LoVo (cell line): ENCODE data around the gene ZMYND19.
"Not testable (repeated sequence)": the region's sequence is repeated elsewhere in the genome, so short reads cannot be mapped to it uniquely, and the experiment has no call there.

Experiments
- DNase-seq: peaks from one replicate; pipeline ENCODE4 v3.0.0-alpha.2; 2016; ENCODE audit warnings: low spot score

The ZMYND19 gene

GRCh38 chr9:137586854-137587253 lies 3.5 kb downstream of the ZMYND19 start:
- DNase-seq, result no peak

GRCh38 chr9:137583957-137584356 lies 6.4 kb downstream of the ZMYND19 start:
- DNase-seq, result no peak

DNA sequence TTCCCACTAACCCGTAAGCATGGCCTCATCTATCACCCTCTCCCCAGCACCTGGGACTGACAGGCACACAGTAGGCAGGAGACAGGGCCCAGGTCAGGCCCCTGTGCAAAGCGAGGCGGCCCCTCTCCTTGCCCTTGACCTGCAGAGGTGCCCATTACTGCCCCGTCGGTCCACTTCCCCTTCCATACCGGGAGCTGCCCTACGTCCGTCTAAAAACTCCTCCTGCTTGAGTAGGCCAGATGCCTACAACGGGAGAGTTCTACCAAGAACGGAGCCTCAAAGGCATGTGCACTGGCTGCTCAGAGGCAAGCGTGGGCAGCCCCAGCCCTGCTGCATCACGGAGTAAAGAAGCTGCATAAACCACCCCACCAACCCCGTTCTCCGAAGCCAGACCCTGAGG lies 7.0 kb downstream of the ZMYND19 start:
- no peak for DNase-seq

DNA sequence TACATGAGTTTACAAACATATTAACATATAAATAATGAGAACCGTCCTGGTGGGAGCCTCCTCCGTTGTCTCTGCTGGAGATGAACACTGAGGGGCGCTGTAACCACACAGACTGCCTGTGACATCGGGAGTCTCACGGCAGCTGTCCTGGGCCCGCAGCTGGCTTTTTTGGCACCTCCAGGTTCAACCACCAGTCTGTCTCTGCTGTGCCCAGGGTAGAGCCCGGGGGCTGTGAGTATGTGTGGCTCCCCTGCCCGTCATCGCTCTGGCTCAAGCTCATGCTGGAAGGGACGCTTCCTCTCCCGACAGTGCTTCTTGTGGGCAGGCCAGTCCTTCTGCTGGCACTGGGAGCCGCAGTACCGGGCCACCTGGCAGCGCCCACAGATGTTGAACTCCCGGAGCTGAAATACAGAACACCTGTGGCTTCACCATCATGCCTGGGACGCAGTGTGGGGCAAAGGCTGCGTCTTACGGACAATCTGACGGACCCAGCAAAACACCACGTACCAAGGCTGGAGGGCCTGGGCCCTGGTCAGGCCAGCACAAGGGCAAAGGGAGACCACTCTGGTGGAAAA lies 7.9 kb downstream of the ZMYND19 start:
- DNase-seq, result no peak

- DNase-seq, result no peak
These were observed 8.7 kb downstream of the ZMYND19 start for GRCh38 chr9:137581361-137582285.

- DNase-seq, result no peak
These were observed 9.4 kb downstream of the ZMYND19 start for GRCh38 chr9:137580954-137581322.

- no peak for DNase-seq
These were observed 9.9 kb downstream of the ZMYND19 start for GRCh38 chr9:137580209-137580953.

GRCh38 chr9:137579259-137579604 lies 11.1 kb downstream of the ZMYND19 start:
- DNase-seq, result no peak

DNA sequence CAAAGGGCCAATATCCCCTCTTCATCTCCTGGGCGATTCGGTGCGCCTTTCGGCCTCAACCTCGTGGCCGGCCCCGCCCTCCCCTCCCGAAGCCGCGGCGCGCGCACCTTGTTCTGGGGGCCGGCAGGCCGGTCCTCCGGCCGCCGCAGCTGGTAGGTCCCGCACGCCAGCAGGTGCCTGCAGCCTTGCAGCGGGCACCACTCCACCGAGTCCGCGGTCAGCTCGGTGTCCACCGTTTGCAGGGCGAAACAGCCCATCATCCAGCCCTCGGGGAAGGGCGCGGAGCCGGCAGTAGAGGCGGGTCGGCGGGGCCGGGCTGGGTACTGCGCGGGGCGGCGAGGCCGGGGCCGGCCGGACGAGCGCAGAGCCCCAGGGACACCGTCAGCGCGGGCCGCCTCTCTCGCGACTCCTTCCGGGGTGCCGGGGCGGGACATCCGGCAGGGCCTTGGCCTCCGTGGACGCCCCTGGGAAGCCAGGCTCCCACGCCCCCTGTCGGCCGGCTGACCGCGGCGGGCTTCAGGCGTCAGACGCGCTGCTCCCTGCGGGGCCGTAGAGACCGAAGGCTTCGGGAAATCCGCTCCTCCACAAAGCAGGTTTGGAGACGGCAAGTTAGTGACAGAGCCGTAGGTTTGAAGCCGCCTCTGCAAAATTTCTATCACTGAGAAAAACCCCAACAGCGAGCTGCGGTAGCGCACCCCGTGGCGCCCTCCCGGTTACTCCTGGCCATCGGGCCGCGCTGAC lies 11.6 kb downstream of the ZMYND19 start, which contains the start of gene DPH7:
DPH7 (minus strand) TSS at position 408 of the 741 bp plus-strand sequence; CDS start at position 260, 148 bp downstream.
- DNase-seq, result peak; percentile 96

DNA sequence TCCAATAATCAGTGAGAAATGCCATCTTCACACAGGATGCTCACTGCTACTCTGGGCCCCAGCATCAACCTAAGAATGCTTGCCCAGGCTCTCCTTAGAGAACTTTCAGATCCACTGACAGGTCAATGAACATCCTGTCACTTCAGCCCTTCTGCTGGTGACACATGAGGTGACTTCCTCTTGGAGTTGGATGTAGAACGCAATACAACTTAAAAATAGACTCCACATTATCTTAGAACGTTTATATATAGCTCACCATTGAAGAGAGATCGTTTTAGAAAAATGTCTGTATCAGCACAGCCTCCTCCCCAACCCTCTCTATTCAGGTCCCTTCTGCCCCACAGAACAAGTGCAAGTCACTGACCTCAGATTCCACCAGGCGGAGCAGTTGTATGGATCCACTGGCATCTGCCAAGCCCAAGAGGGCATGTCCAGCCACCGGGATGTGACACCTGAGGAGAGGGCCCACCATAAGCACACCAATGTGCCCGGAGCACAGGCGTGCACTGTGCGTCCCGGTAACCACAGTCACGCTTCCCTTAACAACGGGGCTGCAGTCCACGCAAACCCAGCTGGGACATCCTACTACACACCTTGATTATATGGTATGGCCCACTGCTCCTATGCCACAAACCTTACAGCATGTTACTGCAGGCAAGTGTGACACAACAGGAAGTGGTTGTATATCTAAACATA lies 14.4 kb downstream of the ZMYND19 start:
- DNase-seq, result no peak

DNA sequence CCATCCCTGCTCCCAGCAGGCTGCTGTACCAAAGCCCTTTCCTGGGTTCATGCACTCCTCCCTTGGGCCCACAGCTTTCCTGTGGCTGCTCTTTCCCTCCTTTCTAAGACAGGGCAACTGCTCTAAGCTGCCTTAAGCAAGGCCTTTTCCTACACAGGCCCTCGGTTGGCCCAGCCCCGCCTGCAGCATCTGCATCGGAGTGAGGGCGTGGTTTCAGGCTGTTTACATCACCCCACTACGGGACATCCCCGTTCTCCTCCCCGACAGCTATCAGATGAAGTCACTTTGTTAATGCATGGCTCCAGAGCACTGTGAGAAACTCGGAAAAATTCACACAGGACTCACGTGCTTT lies 15.0 kb downstream of the ZMYND19 start:
- no peak for DNase-seq

GRCh38 chr9:137574192-137574591 lies 16.1 kb downstream of the ZMYND19 start:
- no peak for DNase-seq

DNA sequence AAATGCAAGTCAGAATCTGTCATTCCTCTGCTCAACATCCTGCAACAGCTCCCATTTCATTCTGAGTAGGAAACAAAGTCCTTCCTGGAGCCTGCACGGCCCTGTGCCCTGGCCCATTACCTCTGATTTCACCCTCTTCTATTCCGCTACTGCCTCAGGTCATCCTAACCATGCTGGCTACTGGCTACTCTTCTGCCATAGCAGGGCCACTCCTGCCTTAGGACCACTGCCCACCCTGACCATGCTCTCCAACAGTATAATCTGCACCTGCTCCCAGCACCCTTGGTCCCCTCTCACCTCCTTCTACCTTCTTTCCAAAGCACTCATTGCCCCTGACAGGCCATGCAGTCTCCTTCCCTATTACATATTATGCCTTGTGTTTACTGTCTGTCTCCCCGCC lies 19.7 kb downstream of the ZMYND19 start:
- no peak for DNase-seq

GRCh38 chr9:137569609-137570203 lies 20.6 kb downstream of the ZMYND19 start:
- no peak for DNase-seq

- not testable (repeated sequence) for DNase-seq
These were observed 21.9 kb downstream of the ZMYND19 start for GRCh38 chr9:137568445-137568844.

DNA sequence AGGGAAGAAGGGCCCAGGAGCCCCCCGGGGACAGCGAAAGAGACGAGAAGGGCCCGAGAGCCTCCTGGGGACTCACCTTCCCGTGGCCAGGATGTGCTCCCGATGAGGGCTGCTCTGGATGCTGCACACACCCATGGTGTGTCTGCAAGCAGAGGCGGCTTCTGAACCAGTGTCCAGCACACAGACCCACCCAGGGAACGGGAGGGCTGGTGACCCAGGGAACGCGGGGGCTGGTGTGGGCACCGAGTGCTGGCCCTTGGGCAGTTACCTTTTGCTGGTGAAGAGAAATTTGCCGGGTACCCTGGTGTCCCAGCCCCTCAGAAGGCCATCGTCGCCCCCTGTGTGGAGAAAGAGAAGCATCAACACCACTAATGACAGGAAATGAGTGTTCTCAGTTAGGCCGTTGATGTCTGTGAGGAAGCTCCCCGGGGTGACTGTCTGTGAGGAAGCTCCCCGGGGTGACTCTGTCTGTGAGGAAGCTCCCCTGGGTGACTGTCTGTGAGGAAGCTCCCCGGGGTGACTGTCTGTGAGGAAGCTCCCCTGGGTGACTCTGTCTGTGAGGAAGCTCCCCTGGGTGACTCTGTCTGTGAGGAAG lies 25.4 kb downstream of the ZMYND19 start:
- no peak for DNase-seq

- DNase-seq, result no peak
These were observed 26.2 kb downstream of the ZMYND19 start for GRCh38 chr9:137564134-137564533.

GRCh38 chr9:137558127-137558526 lies 32.2 kb downstream of the ZMYND19 start:
- DNase-seq, result no peak

DNA sequence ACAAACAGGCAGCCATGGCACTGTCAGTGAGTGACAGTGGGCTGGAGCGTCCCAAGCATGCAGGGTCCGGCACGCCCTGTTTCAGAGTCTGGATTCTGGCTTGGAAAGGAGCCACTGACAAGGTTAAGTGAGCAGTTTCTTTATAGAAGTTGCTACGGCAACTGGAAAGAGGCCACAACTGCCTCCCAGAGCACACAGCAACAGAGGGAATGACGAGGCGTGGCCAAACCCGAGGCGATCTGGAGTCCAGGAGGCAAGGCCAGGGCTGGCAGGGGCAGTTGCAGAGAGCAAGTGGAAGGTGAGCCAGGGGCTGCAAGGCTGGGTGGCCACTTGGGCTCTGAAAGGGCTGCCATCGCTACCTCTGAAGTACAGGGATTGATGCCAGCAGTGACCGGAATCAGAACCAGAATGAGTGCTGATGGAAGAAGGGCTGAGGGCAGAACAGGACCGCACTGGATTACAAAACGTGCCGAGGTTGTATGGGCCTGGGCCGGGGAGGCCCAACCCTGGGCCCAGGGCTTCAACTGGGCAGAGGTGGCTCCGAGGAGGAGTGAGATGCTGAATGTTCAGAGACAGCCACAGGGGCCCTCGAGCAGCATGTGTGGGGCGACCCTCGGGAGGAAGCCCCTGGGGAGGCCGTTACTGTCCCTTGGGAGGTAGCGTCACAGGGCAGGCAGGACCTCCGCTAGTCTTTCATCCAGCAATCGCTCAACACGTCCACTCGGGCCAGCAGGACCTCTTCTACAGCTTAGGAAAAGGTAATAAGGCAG lies 34.1 kb downstream of the ZMYND19 start:
- DNase-seq, result peak; percentile 39

DNA sequence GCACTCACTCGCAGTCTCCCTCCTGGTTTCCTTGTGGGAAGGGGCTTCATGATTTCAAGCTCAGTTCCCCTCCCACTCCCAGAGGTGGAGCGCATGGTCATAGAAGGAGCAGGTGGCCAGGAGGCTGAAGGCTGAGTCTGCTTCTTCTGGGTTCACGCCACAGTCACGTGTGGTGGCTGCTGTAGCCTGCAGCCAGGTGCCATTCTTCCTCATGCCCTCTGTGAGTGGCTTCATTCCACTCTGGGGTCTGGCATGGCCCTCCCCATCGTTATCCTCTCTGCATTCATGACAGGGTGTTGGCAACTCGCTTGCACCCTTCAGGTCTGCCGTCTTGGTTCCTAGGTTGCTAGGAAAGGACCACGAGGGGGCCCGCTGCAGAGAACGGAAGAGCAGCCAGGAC lies 35.1 kb downstream of the ZMYND19 start:
- no peak for DNase-seq
